ENCODE measurements around the gene PLEKHA5. TPM values are rescaled to one million over a fixed set of nuclear protein-coding genes. Genes with fewer than 3 reads are reported as not detected.

The PLEKHA5 gene
- polyA plus RNA-seq, 1 donor (not counting 4 experiments of a cell fraction or from before 2014, with no cell fraction given): 21.7 TPM

DNA sequence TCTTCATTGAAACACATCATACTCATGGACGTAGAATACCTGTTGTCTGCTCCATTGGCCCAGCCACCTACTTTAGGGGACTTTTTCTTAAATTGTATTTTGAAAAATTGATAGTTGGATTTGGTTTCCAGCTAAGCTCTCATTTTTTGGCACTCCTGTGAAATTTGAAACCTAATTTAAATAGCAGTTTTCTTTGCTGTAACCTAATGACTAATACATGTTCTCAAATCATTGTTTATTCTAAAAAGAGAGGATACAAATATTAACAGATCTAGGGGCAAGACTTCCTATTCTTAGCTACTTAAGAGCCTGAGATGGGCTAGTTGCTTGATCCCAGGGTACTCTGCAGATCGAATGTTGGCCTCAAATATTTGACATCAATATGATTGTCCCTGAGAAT, 78.9 kb downstream of the PLEKHA5 start:
- H3K36me3 ChIP-seq (ENCODE audit: control insufficient read depth in 2 of 2, extremely low read depth in 1 of 2, insufficient read depth in 2 of 2, low read length in 2 of 2): peaks cover 0 to 2% of the 10 kb centered on the region in 2 experiments
- H3K9me3 ChIP-seq (ENCODE audit: control insufficient read depth, low read depth, low read length): no peaks in the 10 kb centered on the region
- H2AFZ ChIP-seq (ENCODE audit: control insufficient read depth, low read length): no peak overlapping the region
- H3K27me3 ChIP-seq (ENCODE audit: control insufficient read depth, extremely low read depth, insufficient read depth, low read length): no peaks in the 10 kb centered on the region
- H3K9ac ChIP-seq (ENCODE audit: control insufficient read depth, extremely low read depth, insufficient read depth, low read length): no peak overlapping the region
- TF ChIP-seq EZH2 (IDR thresholded peaks at IDR 0.05; ENCODE audit: low read length) (no peak), CTCF (optimal IDR thresholded peaks at IDR 0.05 in 1 of 3, IDR thresholded peaks at IDR 0.05 in 1 of 3, conservative IDR thresholded peaks at IDR 0.05 in 1 of 3; ENCODE audit: extremely low read depth in 1 of 3, insufficient read depth in 2 of 3, low read length in 3 of 3) (no peak)
- no peak overlapping the region for H3K27ac ChIP-seq (ENCODE audit: control insufficient read depth, insufficient read depth, low read length)
- dilution Hi-C loops (cut with MboI; ENCODE audit: extremely low pct_ligation_motif_present, low sequenced_read_pairs): no loop called here
- no peaks in the 10 kb centered on the region for H3K9me1 ChIP-seq (ENCODE audit: control insufficient read depth, extremely low read depth, insufficient read depth, low read length)
- no peak overlapping the region for H3K4me3 ChIP-seq (ENCODE audit: control insufficient read depth in 2 of 3, extremely low read depth in 1 of 3, insufficient read depth in 2 of 3, low read depth in 1 of 3, low read length in 3 of 3)
- peaks cover 20% of the 10 kb centered on the region for H3K79me2 ChIP-seq (ENCODE audit: control insufficient read depth, insufficient read depth, low read length)
- no peaks in the 10 kb centered on the region for H4K20me1 ChIP-seq (ENCODE audit: control insufficient read depth, extremely low read depth, insufficient read depth, low read length)
- no peak for DNase-seq (ENCODE audit: low read depth, low spot score)
- H3K4me2 ChIP-seq (ENCODE audit: control insufficient read depth, extremely low read depth, insufficient read depth, low read depth, low read length): no peak overlapping the region
- FAIRE-seq: no peak
- no peaks in the 10 kb centered on the region for H3K4me1 ChIP-seq (ENCODE audit: control insufficient read depth, extremely low read depth, insufficient read depth, low read length)

DNA sequence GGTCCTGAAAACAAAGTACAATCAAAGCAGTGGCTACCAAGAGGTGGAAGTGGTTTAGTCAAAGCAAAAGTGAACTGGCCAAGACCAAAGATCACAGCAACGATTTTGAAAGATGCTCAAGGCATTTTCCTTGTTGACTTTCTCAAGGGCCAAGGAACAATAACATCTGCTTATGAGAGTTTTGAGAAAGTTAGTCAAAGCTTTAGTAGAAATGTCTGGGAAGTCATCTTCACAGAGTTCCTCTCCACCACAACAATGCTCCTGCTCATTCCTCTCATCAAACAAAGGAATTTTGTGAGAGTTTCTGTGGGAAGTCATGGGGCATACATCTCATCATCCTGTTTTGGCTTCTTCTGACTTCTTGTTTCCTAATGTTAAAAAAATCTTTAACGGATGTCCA, 80.1 kb downstream of the PLEKHA5 start:
- peaks cover 0 to 2% of the 10 kb centered on the region in 2 experiments for H3K36me3 ChIP-seq (ENCODE audit: control insufficient read depth in 2 of 2, extremely low read depth in 1 of 2, insufficient read depth in 2 of 2, low read length in 2 of 2)
- no peak for DNase-seq (ENCODE audit: low read depth, low spot score)
- dilution Hi-C loops (cut with MboI; ENCODE audit: extremely low pct_ligation_motif_present, low sequenced_read_pairs): no loop called here
- no peaks in the 10 kb centered on the region for H3K9me3 ChIP-seq (ENCODE audit: control insufficient read depth, low read depth, low read length)
- no peaks in the 10 kb centered on the region for H3K4me1 ChIP-seq (ENCODE audit: control insufficient read depth, extremely low read depth, insufficient read depth, low read length)
- TF ChIP-seq EZH2 (IDR thresholded peaks at IDR 0.05; ENCODE audit: low read length): no peak
- TF ChIP-seq CTCF (optimal IDR thresholded peaks at IDR 0.05 in 1 of 3, IDR thresholded peaks at IDR 0.05 in 1 of 3, conservative IDR thresholded peaks at IDR 0.05 in 1 of 3; ENCODE audit: extremely low read depth in 1 of 3, insufficient read depth in 2 of 3, low read length in 3 of 3): no peak
- H3K9me1 ChIP-seq (ENCODE audit: control insufficient read depth, extremely low read depth, insufficient read depth, low read length): no peaks in the 10 kb centered on the region
- H3K4me2 ChIP-seq (ENCODE audit: control insufficient read depth, extremely low read depth, insufficient read depth, low read depth, low read length): no peak overlapping the region
- H4K20me1 ChIP-seq (ENCODE audit: control insufficient read depth, extremely low read depth, insufficient read depth, low read length): no peaks in the 10 kb centered on the region
- no peak overlapping the region for H3K9ac ChIP-seq (ENCODE audit: control insufficient read depth, extremely low read depth, insufficient read depth, low read length)
- no peak overlapping the region for H3K4me3 ChIP-seq (ENCODE audit: control insufficient read depth in 2 of 3, extremely low read depth in 1 of 3, insufficient read depth in 2 of 3, low read depth in 1 of 3, low read length in 3 of 3)
- peaks cover 15% of the 10 kb centered on the region for H3K79me2 ChIP-seq (ENCODE audit: control insufficient read depth, insufficient read depth, low read length)
- H2AFZ ChIP-seq (ENCODE audit: control insufficient read depth, low read length): no peak overlapping the region
- no peak for FAIRE-seq
- no peaks in the 10 kb centered on the region for H3K27me3 ChIP-seq (ENCODE audit: control insufficient read depth, extremely low read depth, insufficient read depth, low read length)
- no peak overlapping the region for H3K27ac ChIP-seq (ENCODE audit: control insufficient read depth, insufficient read depth, low read length)

All from keratinocyte (primary cell).